ENCODE data around the gene ZNF513. TPM values are rescaled to one million over a fixed set of nuclear protein-coding genes. Genes with fewer than 3 reads are reported as not detected.

Gene ZNF513
- total and polyA plus RNA-seq, 2 donors (not counting 1 experiment from before 2014, with no cell fraction given) = 29.0 to 36.8 TPM

DNA sequence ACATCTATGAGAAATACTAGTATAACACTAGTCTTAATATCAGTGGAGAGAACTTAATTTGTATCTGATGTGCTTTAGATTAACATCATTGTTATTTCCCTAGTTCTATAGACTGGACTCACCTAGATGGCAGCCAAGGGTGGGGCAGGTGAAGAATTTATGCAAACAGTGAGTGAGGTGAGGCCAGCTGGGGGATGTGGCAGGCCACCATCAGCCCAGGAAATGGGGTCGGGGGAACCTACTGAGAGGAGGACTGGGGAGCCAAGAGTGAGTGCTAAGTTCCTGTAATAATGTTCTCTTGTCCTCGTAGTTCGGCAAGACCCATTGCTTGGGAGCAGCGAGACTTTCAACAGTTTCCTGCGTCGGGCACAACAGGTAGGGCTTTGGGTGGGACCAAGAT is 7.6 kb downstream of the ZNF513 start:
- no peaks in the 10 kb centered on the region for H3K27me3 ChIP-seq (replicated peaks in 1 of 4; ENCODE audit: control extremely low read depth in 1 of 4, control insufficient read depth in 3 of 4, insufficient read depth in 4 of 4, low read length in 3 of 4)
- no peaks in the 10 kb centered on the region for H3K27me3 Mint-ChIP-seq
- peak overlapping the region; percentile 43 for H3K4me3 Mint-ChIP-seq
- intact Hi-C loops (cut with micrococcal nuclease) = no loop called here
- TF ChIP-seq, protein P1, sequence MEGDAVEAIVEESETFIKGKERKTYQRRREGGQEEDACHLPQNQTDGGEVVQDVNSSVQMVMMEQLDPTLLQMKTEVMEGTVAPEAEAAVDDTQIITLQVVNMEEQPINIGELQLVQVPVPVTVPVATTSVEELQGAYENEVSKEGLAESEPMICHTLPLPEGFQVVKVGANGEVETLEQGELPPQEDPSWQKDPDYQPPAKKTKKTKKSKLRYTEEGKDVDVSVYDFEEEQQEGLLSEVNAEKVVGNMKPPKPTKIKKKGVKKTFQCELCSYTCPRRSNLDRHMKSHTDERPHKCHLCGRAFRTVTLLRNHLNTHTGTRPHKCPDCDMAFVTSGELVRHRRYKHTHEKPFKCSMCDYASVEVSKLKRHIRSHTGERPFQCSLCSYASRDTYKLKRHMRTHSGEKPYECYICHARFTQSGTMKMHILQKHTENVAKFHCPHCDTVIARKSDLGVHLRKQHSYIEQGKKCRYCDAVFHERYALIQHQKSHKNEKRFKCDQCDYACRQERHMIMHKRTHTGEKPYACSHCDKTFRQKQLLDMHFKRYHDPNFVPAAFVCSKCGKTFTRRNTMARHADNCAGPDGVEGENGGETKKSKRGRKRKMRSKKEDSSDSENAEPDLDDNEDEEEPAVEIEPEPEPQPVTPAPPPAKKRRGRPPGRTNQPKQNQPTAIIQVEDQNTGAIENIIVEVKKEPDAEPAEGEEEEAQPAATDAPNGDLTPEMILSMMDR (IDR thresholded peaks at IDR 0.05) = no peak
- no peak for TF ChIP-seq EZH2 (IDR thresholded peaks at IDR 0.05; ENCODE audit: borderline replicate concordance, insufficient read depth, low read depth, low read length, poor library complexity, severe bottlenecking)
- H2AFZ ChIP-seq (ENCODE audit: insufficient read depth, low read depth, low read length, poor library complexity, severe bottlenecking) = no peak overlapping the region
- ATAC-seq (ENCODE audit: low read depth) = no peak
- peaks cover 47% of the 10 kb centered on the region for H4K20me1 ChIP-seq (ENCODE audit: control insufficient read depth, insufficient read depth, low read length, poor library complexity, severe bottlenecking)
- peaks cover 0 to 58% of the 10 kb centered on the region in 2 experiments for H3K36me3 ChIP-seq (replicated peaks in 1 of 2; ENCODE audit: control extremely low read depth in 1 of 2, control insufficient read depth in 1 of 2, extremely low read depth in 1 of 2, insufficient read depth in 2 of 2, low read length in 1 of 2)
- ChIA-PET CTCF (no interaction called here), POLR2A (no interaction called here)
- no peak overlapping the region for H3K4me3 ChIP-seq (ENCODE audit: control extremely low read depth in 1 of 5, extremely low read depth in 1 of 5, insufficient read depth in 1 of 5, low read depth in 2 of 5, low read length in 4 of 5)
- H3K4me2 ChIP-seq (replicated peaks; ENCODE audit: low read depth, low read length, poor library complexity, severe bottlenecking) = no peak overlapping the region
- peaks cover 36% of the 10 kb centered on the region for H3K4me1 Mint-ChIP-seq
- no peaks in the 10 kb centered on the region for H3K9me3 Mint-ChIP-seq (ENCODE audit: insufficient read depth)
- H3K27ac Mint-ChIP-seq = peak overlapping the region; percentile 71
- DNase-seq = no peak
- H3K27ac ChIP-seq (ENCODE audit: low read length in 2 of 2) = peak overlapping the region in 1 of 2 donors; percentile 95
- no peaks in the 10 kb centered on the region for H3K9me3 ChIP-seq (ENCODE audit: control extremely low read depth in 1 of 3, control insufficient read depth in 2 of 3, insufficient read depth in 1 of 3, low read length in 2 of 3)
- peaks cover 31 to 34% of the 10 kb centered on the region in 2 donors for H3K4me1 ChIP-seq (ENCODE audit: control insufficient read depth in 2 of 2, insufficient read depth in 2 of 2, low read length in 2 of 2)
- H3K9ac ChIP-seq (ENCODE audit: low read length) = no peak overlapping the region
- 92% methylated on average over 6 of the region's 6 CpGs for WGBS (ENCODE audit: insufficient coverage)
- H3K79me2 ChIP-seq (ENCODE audit: control insufficient read depth, insufficient read depth, low read length) = peaks cover 94% of the 10 kb centered on the region

DNA sequence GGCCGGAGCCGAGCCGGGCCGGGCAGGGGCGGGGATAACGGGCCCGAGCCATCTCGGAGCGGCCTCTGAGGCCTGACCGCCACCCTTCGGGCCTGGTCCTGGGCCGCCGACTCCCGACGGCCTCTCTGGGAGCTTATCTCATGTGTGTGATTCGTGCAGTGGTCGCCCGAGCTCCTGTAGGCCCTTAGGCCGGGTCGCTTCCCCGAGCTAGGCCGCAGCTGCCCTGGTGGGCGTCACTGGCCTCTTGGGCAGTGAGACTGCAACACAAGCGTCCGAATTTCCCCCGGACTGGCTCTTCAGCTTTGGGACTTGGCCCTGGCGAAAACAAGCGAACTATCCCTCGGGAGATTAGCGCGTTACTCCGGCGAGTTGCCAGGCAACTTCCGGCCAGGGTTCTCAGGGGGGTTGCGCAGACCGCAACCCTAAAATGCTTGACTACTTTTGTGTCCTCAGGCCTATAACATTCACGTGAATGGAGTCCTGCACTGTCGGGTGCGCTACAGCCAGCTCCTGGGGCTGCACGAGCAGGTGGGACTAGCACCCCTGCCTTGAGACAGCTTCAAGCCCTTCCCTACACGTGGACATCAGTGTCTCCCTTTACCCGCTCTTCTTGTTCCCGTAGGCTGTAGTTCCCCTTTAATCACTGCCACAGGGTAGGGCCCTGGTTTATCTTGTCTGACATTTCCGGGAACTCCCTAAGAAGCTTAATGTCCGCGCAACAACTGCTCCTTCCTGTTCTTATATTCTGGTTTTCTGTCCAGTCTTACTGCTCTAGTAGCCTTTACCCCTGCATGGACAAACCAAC is 9.5 kb downstream of the ZNF513 start:
- intact Hi-C loops (cut with micrococcal nuclease) = loop anchor here (1.0 to 2.0 kb wide), 14 partner anchors 9 to 320 kb away; partner anchors contain the start of genes AGBL5, ATRAID, CAD and CCDC121
- peak; percentile 85 for DNase-seq
- Mint-ChIP-seq H3K4me3 (peak overlapping the region; percentile 96), H3K4me1 (peaks cover 31% of the 10 kb centered on the region), H3K27ac (peak overlapping the region; percentile 100), H3K27me3 (no peaks in the 10 kb centered on the region), H3K9me3 (ENCODE audit: insufficient read depth) (no peaks in the 10 kb centered on the region)
- CTCF ChIA-PET = interaction anchor here (1.0 to 2.1 kb wide), 9 partner anchors 9 to 313 kb away, joined by 3 to 12 read pairs (median 5); partner anchors contain the start of genes GTF3C2, MPV17, NRBP1 and PPM1G
- ATAC-seq (ENCODE audit: low read depth) = peak; percentile 31
- POLR2A ChIA-PET = interaction anchor here (0.6 to 4.2 kb wide), 15 partner anchors 9 to 1523 kb away, joined by 3 to 36 read pairs (median 4); partner anchors contain the start of genes ABHD1, ATRAID, GTF3C2 and MPV17
- Histone ChIP-seq H3K36me3 (replicated peaks in 1 of 2; ENCODE audit: control extremely low read depth in 1 of 2, control insufficient read depth in 1 of 2, extremely low read depth in 1 of 2, insufficient read depth in 2 of 2, low read length in 1 of 2) (peaks cover 0 to 57% of the 10 kb centered on the region in 2 experiments), H3K4me1 (ENCODE audit: control insufficient read depth in 2 of 2, insufficient read depth in 2 of 2, low read length in 2 of 2) (peaks cover 31 to 34% of the 10 kb centered on the region in 2 donors), H3K79me2 (ENCODE audit: control insufficient read depth, insufficient read depth, low read length) (peaks cover 79% of the 10 kb centered on the region), H4K20me1 (ENCODE audit: control insufficient read depth, insufficient read depth, low read length, poor library complexity, severe bottlenecking) (peaks cover 28% of the 10 kb centered on the region), H3K27ac (ENCODE audit: low read length in 2 of 2) (peak overlapping the region; percentile 84 to 95), H3K4me3 (ENCODE audit: control extremely low read depth in 1 of 5, extremely low read depth in 1 of 5, insufficient read depth in 1 of 5, low read depth in 2 of 5, low read length in 4 of 5) (peak overlapping the region; percentile 86 to 96 (median 88)), H3K9ac (ENCODE audit: low read length) (peak overlapping the region; percentile 95), H2AFZ (ENCODE audit: insufficient read depth, low read depth, low read length, poor library complexity, severe bottlenecking) (peak overlapping the region; percentile 95), H3K4me2 (replicated peaks; ENCODE audit: low read depth, low read length, poor library complexity, severe bottlenecking) (peak overlapping the region; percentile 88), H3K9me3 (ENCODE audit: control extremely low read depth in 1 of 3, control insufficient read depth in 2 of 3, insufficient read depth in 1 of 3, low read length in 2 of 3) (no peaks in the 10 kb centered on the region), H3K27me3 (replicated peaks in 1 of 4; ENCODE audit: control extremely low read depth in 1 of 4, control insufficient read depth in 3 of 4, insufficient read depth in 4 of 4, low read length in 3 of 4) (no peaks in the 10 kb centered on the region)
- WGBS (ENCODE audit: insufficient coverage) = under 1% methylated on average over 46 of the region's 46 CpGs
- TF ChIP-seq, protein P1 (IDR thresholded peaks at IDR 0.05) = no peak
- TF ChIP-seq EZH2 (IDR thresholded peaks at IDR 0.05; ENCODE audit: borderline replicate concordance, insufficient read depth, low read depth, low read length, poor library complexity, severe bottlenecking) = no peak
